GM20431 (cell line): ENCODE measurements around the gene UTP25.
"Not testable (repeated sequence)": the region's sequence is repeated elsewhere in the genome, so short reads cannot be mapped to it uniquely, and the experiment has no call there.

Experiments
- in situ Hi-C: fragments of 300-500 bp; cut with MseI, MboI; formaldehyde crosslinking; loops from one replicate; pipeline ENCODE4 v1.15.0; 2020; ENCODE audit warnings: low sequenced_read_pairs; ENCODE audit not compliant: unreplicated experiment

Gene UTP25, protein sequence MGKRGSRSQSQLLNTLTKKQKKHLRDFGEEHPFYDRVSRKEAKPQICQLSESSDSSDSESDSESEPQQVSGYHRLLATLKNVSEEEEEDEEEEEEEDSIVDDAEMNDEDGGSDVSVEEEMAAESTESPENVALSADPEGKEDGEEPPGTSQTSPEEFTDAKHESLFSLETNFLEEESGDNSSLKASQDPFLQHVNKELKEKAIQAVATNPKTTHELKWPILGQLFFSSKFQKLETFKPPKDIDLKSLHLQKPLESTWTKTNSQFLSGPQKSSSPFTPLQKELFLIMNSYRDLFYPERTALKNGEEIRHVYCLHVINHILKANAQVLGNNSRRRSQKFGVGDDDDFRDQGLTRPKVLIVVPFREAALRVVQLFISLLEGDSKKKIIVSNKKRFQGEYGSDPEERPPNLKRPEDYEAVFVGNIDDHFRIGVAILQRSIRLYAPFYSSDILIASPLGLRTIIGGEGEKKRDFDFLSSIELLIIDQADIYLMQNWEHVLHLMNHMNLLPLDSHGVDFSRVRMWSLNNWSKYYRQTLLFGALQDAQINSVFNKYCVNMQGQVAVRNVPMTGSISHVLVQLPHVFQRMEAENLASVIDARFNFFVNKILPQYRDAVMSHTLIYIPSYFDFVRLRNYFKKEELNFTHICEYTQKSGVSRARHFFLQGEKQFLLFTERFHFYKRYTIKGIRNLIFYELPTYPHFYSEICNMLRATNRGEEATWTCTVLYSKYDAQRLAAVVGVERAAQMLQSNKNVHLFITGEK

DNA sequence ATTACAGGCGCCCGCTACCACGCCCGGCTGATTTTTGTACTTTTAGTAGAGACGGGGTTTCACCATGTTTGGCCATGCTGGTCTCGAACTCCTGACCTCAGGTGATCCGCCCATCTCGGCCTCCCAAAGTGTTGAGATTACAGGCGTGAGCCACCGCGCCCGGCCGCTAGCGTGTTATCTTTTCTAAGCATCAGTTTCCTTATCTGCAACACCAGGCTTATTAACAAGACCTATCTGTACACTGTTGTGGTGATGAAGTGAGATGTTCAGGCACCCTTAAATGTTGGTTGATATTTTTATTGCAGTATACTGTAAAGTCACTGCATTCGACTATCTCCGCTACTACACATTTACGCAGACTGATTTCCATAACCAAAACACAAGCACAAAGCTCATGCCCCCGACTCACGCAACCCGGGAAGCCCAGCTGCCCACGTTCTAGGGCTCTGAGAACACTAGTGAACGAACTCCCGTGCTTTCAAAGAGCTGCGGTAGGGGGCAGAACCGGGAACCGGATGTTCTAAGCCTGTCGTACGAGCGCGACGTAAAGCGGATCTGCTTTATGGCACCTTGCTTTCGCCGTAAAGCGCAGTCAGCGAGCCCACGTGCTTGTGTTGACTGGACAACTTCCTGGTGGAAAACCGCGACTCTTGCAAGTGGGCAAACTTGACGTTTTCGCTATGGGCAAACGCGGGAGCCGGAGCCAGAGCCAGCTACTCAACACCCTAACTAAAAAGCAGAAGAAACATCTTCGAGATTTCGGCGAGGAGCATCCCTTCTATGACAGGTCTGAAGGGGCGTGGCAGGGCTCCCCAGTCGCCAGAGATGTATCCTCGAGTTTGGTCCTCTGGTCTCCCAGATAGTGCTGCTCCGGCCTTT, at the start of gene UTP25:
UTP25 (plus strand) TSS at position 589 of the 879 bp plus-strand sequence; CDS start at position 681, 92 bp downstream.
- in situ Hi-C loops, result no loop called here

DNA sequence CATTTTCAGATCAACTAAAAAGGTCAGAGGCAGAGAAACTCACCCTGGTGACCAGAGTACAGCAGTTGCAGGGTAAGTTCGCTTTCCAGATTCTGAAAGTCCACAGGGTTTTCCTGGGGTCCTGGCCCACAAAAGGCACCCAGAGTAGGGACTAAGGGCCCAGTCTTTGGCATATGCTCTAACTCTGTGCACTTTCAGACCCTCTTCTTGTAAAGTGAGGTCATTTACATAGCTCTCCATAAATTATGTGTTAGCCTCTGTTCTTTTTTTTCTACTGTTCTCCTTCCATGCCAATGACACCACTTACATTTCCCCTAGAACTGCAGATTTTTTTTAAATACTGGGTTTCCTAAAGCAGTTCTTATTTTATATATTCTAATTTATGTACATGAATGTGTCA, 49.7 kb upstream of the UTP25 start:
- in situ Hi-C loops, result no loop called here

DNA sequence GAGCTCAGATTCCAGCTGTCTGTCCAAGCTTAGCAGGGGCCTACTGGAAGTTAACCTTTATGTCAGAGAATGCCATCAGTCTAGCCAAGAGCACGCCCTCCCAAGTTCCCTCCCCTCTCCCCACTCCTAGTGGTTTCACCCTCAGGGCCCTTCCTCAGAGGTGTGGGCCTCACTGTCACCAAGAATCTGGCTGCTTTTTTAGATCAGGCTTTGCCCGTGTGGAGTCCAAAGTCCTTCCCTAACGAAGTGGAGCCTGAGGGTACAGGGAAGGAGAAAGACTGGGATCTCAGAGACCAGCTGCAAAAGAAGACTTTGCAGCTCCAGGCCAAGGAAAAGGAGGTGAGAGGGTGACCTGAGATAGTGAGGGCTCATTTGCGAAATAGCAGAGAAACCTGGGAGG, 47.5 kb upstream of the UTP25 start:
- in situ Hi-C loops, result no loop called here

DNA sequence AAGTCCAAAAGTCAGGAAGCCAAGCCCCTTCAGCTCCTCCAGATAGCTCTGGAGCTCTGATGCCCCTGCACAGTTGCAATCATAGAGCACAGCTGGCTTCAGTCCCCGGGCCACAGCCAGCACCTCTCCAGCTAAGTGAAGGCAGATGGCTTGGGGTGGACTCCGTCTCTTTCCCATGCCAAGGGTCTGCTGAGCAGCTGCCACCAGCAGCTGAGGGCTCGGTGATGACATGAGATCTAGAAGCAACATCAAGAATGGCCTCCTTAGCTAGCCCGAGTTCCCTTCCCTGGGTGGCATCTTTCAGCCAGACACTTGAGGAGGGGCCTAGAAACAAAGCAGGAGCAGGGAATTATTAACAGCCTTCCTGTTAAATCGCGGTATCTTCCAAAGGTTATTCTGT, 44.4 kb upstream of the UTP25 start:
- in situ Hi-C loops, result no loop called here

DNA sequence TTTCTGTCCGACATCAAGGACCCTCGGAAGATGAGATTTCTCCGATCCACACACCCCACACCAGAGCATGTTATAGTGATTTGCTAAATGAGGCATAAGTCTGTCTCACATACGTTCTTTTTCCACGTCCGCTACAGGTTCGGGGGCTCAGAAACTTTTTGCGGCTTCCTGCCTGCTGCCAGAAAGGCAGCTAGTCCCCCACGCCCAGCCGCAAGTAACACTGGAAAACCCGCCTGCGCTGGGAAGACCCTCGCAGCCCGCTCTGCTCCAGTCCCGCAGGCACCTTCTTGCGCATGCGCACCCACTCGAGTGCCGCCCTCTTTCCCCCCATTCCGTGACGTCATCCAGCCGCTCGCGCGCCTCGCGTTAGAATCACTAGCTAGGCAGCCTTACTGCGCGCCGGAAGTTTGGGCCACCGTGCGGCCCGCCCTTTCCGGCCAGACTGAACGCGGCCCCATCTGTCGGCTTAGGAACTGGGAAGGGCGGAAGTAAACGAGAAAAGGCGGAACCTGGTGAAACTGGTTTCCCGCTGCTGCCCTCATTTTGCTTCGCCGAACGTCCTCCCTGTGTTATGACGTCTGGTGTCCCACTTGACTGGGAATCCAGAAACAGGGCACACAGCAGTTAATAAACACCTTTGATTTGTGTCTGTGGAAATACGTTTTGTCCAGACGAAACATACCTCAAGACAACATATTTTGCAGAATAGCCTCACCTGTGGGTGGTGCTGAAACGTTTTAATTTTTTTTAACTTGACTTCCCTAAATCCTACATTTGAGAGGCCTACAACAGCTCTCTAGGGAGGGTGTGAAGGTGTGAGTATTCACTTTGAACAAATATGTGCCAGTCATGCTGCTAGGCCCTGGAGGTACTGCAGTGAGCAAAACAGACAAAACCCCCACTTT, 43.3 kb upstream of the UTP25 start, which contains the start of gene C1orf74:
C1orf74 (minus strand) TSS at position 295 of the 905 bp plus-strand sequence. CDS start 925 bp downstream, outside the sequence.
- in situ Hi-C loops, result no loop called here

DNA sequence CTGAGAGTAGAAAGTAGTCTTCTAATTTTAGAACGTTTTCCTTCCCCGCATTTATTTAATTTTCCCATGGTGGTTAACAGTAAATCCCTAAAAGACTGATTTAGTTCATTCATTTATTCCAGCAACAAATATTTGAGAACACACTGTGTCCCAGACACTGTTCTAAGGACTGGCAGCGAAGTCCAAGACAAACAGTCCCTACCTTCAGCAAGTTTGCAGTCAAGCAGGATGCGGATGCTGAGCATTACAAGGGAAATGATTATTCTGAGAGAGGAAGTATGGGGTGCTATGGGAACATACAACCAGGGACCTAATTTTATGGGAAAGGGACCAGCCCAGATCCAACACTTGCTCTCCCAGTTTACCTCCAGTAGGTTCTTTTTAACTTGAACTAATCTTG, 42.2 kb upstream of the UTP25 start:
- in situ Hi-C loops, result no loop called here

DNA sequence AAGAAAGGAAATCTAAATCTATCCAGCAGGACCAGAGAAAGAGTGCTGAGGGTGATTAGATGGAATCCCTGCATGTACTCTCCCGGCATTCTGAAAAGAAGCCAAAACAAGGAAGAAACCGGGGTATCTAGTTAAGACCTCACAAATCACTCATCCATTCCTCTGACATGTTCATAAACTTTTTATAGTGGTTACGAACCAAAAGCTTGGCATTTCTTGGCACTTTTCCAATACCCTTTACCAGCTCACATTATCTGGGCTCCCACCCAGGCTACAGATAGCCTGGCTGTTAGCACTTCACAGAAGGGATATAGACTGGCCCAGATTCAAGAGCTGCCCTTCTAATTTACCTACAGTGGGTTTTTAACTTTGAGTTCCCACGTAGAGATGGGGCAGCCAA, 41.6 kb upstream of the UTP25 start:
- in situ Hi-C loops, result no loop called here

DNA sequence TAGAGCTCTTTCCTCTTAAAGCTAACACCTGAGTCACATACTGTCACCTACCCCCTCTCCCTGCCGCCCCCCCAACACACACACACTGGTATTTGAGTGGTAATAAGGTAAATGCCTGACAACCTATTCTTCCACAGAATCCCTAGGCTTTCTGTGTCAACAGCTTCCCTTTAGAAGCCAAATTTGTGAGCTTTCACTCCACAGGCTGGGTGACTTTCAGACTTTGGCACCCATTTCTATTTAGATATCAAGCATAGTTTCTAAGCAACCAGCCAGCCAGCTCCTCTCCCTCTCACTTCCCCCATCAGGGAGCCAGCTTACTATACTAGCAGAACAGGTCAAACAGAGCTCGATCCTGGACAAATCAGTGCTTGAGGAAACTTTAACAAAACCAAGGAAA, 40.2 kb upstream of the UTP25 start:
- in situ Hi-C loops, result no loop called here

DNA sequence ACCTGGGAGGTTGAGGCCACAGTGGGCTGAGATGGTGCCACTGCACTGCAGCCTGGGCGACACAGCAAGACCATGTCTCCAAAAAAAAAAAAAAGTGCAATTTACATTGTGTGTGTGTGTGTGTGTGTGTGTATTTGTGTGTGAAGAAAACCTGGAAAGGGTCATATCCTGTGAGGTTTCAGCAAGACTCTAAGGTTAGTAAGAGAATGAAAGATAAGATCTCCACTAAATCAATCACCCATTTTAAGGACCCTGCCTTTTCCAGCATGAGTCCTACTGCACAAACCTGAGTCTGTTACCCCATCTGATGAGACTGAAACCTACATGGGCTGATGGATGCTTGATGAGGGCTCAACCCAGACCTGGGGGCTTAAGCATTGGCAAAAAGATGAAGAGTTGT, 38.5 kb upstream of the UTP25 start:
- in situ Hi-C loops, result no loop called here

DNA sequence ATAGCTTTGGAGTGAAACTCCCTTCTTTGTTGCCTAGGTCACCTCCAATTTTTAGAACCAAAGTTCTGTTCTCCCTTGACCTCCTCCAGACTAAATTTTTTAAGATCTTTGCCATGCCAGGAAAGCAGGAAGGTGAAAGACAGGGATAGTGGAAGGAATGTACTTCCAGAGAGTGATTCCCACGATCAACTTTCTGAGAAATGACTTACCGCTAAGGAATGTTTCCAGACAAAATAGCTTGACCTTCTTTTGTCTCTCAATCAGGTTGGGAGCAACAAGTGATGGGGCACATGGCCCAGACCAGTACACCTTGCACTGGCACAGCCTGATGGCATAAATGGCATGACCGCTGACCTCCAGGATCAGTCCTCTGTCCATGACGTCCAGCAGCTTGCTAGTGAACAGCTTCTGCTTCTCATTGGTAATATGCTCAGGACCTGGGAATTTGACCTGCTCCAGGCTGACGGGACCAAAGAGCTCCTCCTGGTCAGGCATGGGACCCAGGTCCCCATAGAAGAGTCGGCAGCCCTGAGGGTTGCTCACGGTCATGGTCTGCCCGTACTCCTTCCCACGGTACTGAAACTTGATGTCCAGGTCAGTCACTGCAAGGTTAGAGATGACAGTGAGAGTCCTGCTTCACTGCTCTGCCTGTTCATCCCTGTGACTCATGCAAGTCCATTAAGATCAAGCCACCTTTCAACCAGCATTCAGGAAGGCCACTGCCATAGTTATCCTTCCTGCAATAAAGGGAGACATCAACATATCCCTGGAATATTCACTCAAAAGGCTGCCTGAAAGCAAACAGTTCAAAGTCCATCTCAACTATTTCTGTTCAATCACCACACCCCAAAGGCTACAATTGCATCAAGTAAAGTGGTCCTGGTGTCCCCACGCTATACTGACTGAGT, 37.2 kb upstream of the UTP25 start:
- in situ Hi-C loops, result no loop called here

DNA sequence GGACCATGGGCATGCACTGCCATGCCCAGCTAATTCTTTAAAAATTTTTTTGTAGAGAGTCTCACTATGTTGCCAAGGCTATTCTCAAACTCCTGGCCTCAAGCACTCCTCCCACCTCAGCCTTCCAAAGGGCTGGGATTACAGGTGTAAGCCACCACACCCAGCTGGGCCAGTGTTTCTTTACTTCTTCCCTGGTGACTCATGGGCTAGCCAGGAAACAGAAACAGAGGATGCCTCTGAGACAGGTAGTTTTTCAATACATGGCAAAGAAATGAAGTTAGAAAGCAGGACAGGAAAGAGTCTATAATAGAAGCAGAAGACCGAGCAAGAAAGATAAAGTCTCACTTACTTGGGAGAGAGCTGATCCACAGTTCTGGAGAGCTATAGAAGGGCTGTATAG, 35.9 kb upstream of the UTP25 start:
- in situ Hi-C loops, result no loop called here

DNA sequence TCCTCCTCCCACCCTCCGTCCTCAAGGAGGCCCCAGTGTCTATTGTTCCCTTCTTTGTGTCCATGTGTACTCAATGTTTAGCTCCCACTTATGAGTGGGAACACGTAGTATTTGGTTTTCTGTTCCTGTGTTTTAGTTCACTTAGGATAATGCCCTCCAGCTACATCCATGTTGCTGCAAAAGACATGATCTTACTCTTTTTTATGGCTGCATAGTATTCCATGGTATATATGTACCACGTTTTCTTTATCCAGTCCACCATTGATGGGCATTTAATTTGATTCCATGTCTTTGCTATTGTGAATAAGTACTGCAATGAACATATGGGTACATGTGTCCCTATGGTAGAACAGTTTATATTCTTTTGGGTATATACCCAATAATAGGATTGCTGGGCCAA, 34.1 kb upstream of the UTP25 start:
- in situ Hi-C loops, result not testable (repeated sequence)

DNA sequence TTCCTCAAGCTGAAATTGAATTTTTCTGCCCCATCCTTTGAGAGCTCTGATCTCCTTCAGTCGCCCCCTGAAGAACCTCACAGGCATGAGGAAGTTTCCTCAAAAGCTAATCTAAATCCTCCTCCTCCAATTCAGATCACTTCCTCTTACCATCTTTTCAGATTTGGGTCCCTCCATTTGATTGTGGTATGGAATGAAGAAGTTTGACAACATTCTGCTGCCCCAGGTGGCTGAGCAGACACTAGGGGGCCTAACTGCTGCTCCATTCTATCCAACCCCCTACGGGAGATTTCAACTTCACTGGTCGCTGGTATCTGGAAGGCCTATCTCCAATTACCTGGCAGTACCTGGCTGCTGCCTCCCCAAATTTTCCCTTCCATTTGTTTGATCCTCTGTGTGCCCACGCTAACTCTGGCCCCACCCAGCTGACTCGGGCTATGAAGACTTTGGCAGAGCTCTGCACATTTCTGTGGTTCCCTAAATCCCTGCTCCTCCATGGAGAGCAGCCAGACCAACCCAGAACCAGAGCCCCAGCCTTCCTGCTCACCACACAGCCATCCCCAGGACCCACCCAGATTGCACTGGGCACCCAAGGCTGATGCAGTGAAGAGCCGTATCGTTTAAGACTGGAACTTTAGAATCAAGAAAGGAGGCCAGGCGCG, 29.7 kb upstream of the UTP25 start:
- in situ Hi-C loops, result no loop called here

DNA sequence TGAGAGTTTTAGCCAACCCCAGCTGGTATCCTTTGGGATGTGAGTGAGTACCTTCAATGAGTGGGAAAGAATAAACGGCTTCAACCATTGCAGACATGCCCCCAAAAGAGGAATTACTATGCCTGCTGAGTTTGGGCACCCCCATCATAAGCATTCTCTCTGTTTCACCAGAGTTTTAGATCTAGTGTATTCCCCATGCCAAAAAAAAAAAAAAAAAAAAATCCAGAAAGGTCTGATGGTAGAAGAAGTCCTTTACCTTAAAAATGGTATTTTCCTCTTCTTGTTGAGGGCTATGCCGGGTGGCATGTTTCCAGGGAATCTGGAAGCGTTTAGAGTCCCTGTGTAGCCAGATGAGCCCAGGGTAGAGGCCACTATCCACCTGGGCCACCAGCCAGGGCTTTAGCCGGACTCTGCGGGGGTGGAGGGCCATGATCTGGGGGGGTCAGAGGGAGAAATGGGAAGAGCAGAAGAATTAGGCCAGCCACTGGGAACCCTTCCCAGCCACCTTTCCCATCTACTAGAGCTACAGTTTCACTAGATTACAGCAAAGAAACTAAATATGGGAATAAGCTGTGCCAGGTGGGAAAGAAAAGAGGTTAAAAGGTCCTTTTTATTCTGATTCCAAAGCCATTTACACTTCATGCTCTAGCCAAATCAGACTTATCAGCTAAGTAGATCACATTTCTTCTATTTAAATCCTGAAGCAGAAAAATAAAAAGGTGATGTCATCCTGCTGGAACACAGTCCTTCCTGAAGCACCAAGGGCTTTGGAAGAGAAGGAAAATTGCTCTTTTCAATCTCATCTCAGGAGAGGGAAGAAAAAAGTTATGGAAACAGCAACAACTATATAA, 26.6 kb upstream of the UTP25 start:
- in situ Hi-C loops, result no loop called here

DNA sequence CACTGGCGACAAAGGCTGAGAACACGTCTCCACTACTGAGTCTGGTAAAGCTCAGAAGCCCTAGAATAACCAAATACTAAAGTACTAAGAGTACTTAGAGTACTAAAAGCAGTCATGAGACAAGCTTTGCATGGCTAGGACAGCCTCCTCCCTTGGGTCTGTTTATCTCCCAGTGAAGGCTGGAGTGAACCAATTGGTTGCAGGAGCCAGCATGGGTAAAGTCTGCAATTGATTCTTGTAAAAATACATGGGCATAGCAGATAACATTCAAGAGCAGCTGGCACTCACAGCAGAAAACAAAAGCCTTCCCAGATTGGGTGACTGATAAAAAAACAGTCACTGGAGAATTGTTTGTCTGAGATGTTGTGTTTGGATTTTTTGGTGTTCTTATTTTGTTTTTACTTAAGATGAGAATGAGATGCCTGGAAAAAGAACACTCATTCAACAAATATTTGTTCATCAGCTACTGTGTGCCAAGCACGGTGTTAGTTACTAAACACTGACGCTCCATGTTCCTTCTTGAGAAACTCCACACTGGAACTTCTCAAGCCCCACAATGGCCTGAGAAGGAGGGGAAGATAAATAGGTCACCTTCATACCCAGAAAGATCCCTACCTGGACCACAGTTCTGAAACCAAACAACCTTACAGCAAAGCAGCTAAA, 25.5 kb upstream of the UTP25 start:
- in situ Hi-C loops, result no loop called here

DNA sequence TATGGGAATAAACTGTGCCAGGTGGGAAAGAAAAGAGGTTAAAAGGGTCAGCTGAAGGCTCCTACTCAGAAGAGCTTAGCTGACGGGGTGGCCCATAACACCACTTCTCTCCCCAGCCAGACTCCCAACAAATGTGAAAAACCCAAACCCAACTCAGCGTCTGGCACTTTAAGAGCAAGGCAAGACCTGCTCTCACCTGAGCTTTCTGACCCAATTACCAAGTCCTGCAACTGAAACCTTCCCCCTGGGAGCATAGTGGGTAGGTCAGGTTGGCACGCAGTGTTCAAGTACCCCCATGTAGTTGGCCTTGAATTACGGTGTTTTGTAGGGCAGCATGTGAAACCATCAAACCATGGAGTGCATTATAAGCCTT, 25.0 kb upstream of the UTP25 start:
- in situ Hi-C loops, result no loop called here

DNA sequence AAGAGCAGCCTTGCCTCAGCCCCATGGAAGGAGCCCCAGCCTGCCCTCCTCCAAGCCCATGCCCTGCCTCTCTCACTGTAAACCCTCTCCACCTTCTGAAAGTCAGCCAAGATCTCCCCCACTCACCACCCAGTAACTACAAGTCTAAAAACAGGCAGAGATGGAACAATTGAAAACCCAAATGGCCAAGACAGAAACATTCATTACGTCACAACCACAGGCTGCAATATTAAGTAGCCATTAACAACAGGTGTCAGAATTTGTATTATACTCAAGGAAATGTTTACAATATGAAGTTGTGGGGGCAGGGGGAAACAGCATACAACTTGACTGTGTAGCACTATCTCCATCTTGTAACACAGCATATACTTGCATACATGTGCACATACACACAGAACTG, 24.2 kb upstream of the UTP25 start:
- in situ Hi-C loops, result no loop called here
